GM18507 (cell line): ENCODE results near the gene KCNH1.

Experiments
- DNase-seq: peaks from one replicate; pipeline ENCODE4 v3.0.0; 2011; ENCODE audit warnings: low read depth; ENCODE audit not compliant: insufficient read length; ENCODE audit errors: extremely low spot score
- FAIRE-seq: peaks from 2 replicates; lab custom pipeline; 2011; peaks lifted over from hg19 to GRCh38; lab: Jason Lieb, UNC

The KCNH1 gene

DNA sequence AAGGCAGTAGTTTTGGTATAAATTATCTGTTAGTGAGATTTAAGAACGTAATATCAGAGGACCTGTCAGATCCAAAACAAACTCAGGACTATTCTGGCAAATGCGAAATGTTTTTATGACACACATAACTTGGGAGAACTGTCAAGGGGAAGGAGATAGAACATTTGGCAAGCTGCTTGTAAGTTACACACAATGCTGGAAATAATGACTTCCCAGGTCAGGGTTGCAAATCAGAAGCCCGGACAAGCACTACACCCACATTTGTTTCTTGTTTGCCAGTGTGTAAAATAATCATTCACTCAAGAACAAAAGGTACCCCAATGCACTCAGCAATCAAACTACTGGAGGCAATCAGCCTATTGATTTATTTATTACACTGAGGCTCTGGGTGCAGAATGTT is 354.7 kb downstream of the KCNH1 start:
- FAIRE-seq (no peak), DNase-seq (no peak)

DNA sequence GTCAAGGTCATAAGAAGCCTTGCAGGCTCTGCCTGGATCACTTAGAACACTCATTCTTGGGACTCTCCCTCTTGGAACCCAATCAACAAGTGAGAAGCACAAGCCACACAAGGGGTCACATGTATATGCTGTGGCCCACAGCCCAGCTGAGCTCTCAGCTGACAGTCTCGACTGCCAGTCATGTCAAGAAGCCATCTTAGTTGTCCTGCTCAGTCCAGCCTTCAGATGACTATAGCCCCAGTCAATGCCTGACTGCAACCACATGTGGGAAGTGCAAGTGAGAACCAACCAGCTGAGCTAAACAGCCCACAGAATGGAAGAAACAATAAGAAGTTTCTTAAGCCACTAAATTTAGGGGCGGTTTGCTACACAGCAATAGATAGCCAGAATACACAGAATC is 356.0 kb downstream of the KCNH1 start:
- DNase-seq = no peak
- FAIRE-seq = no peak

DNA sequence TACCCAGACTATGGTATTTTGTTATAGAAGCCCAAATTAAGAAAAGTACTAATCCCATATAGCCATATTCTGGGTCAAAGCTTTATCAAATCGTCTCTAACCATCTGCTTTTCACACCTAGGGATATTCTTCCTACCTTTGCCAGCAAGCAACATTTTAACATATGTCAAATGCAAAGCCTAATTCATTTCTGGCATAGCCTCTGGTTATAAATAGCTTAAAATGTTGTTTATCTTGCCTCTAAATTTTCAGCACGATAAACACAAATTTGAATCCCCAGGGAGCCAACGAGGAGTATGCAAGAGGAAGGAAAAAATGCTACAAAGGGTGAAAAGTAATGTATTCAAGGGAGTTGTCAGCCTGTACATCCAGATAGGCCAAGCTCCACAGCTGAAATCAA is 357.2 kb downstream of the KCNH1 start:
- no peak for DNase-seq
- no peak for FAIRE-seq

DNA sequence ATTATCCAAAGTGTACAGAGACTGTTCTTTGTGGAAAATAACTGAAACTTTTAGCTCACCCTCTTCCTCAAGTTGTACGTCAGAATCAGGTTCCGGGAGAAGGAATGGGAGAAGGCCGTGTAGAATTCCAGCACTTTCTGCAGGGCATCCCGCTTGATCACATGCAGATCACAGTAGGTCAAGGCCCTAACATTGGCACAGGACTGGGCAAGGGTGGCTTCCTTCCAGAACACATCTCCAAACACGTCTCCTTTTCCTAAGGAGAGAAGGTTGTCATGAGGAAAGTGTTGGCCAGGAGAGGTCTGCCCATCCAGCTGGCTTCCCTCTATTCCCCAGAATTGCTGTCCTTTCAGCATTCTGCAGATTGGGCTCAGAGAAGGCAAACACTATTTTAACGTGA is 358.7 kb downstream of the KCNH1 start:
- no peak for DNase-seq
- no peak for FAIRE-seq

DNA sequence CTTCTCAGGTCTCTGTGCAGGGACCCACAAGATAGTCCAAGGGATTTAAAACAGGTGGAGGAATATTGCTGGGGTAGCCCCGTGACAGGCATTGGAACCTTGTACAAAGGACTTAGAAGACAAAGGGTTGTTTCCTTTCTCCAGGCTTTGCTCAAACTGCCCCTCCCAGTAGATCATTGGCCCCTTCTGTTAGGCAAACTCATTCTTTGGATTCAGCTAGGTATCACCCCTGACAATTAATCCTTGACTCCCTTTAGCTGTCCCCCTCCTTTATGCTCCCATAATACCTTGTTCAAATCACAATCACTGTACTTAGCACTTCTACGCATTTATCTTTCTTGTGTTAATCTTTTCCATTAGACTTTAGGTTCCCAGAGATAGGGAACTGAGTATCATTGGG is 360.5 kb downstream of the KCNH1 start:
- DNase-seq (no peak), FAIRE-seq (no peak)

DNA sequence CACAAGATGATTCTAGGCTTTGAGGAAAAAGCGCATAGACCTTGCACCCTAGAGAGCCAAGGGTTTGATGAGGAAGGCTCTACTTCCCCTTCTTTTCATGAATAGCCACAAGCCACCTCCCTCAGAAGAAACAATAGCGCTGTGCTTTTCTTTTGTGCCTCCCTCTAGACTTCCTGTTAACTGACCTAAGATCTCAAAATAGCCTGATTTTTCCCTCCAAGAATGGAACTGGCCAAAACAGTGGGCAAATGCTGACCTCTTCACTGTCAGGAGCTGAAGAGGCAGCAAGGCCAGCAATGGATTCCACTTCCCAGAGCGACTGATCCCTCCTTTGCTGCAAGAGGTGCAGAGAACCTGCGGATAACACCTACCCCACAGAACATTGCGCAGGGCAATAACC is 362.8 kb downstream of the KCNH1 start:
- no peak for FAIRE-seq
- DNase-seq = no peak

DNA sequence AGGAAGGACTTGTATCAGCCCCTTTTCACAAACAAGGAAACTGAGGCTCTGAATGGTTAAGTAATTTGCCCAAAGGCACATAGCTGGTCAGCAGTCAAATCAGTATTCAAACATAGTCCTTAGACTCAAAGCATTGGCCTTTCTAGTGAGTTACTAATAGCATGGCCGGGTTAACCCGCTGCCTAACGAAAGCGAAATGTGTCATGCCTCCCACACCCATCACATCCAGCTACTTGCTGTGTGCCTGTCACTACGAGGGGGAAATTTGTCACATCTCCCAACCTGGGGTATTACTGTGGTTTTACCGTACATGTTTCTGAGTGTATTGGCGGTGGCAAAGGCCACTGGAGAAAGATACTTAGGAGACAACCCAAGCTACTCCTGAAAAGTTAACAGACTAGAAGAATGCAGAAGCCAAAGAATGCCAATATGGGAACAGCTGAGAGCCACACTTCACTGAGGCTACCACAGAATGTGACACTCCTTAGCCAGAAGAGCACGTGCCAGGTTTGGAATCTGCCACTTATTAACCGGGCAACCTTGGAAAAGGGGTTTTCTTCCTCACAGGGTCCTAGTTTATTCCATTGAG is 363.5 kb downstream of the KCNH1 start:
- DNase-seq (no peak), FAIRE-seq (no peak)

DNA sequence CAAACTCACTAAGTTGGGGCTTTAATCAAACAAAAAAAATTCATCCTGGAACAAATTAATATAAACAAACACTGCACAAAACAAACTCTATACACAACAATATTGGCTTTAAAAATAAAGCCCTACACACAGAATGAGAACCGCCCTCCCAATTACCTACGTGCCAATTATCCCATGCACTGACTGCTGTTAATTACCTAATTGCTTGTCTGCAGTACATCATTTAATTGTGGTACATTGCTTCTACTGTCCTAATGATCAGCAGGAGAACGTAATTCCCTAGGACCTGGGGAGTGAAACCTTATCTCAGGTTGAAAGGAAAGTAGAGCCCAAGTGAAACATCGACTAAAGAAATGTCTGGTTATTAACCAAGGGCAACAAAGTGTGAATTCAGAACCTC is 364.5 kb downstream of the KCNH1 start:
- FAIRE-seq (no peak), DNase-seq (no peak)

DNA sequence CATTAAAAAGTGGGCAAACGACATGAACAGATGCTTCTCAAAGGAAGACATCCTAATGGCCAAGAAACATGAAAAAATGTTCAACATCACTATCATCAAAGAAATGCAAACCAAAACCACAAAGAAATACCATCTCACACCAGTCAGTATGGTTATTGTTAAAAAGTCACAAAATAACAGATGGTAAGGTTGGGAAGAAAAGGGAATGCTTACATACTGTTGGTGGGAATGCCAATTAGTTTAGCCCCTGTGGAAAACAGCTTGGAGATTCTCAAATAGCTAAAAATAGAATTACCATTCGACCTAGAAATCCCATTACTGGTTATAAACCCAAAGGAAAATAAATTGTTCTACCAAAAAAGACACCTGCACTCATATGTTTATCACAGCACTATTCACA is 369.4 kb downstream of the KCNH1 start:
- DNase-seq (no peak), FAIRE-seq (no peak)

DNA sequence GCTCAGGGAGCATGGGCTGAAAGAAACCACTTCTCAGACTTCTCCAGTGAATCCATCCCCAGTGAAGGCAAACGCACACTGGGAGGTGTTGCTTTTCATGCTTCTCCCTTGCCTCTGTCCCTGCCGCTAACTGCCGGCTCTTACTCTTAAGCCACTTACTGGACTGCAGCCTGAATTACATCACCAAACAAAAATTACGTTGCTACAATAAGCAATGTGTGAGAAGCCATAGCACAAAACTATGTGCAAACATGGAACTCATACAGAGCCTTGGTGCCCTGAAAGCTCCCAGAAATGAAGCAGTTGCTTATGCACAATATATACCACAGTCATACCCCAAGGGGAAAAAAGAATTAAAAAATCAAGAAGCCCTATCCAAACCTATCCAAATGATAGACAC is 375.2 kb downstream of the KCNH1 start:
- no peak for DNase-seq
- FAIRE-seq = no peak

DNA sequence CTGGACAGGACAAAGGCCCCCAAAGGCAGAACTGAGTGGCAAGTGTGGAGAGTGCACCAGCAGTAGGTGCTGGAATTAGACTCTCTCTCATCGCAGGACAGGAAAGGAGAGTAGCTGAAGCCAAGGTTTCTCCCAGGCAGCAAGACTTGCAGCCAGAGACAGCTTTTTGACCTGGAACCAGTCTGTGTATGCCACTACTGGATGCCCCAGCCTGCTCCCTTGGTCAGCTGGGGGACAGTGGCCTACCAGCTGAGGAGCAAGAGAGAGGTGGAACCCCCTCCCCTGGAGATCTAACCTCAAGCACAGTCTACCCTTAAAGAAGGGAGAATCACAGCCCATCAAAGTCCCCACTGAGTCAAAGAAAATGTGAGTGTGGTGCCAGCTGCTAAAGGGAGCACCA is 375.7 kb downstream of the KCNH1 start:
- no peak for DNase-seq
- FAIRE-seq = no peak

DNA sequence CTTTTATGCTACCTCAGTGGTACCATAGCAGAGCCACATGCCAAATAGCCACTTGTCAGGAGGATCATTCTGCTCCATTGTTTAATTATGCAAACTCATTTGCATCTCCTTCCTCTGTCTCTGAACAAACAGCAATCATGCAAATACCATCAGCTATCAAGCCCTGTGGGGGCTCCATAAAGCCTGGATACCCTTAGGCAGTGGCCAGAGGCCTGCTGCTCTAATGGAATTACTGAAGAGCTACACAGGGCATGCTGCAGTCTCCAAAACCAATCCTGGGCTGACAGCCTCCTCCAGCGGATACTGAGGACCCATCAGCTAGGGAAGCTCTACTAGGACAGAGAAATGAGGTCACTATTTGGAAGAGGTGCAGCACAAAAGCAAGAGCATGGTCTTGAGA is 376.3 kb downstream of the KCNH1 start:
- DNase-seq = no peak

DNA sequence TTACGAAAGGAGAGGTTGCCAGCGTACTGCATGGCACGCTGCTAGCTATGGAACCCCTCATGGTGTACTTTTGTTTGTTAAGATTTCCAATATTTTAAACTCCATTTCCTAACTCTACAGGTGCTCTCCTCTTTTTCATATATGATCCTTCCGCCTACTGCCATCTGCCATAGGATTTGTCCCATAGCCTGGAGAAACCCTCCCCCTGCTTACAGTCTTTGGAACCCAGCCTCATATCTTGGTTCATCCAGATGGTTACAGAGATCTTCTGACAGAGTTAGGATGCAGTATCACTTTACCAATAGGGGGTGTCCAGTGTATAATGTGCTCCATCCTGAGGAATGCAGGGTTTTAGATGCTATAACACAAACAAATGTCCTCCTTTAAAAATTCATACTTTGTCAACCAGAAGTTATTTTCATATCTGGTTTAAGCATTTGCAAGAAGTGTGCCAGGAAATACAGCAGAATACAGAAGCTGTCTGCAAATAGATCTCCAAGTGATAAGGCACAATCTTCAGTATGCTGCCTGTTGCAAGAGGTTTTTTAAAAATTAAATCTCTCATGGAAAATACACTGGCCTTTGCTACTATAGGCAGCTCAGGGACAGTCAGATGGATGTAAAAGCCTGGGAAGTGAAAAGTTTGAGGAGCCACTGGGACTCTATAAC is 377.8 kb downstream of the KCNH1 start:
- DNase-seq = no peak
- no peak for FAIRE-seq

More for the DNA sequence above, 376.3 kb downstream of the KCNH1 start:
- no peak for FAIRE-seq

DNA sequence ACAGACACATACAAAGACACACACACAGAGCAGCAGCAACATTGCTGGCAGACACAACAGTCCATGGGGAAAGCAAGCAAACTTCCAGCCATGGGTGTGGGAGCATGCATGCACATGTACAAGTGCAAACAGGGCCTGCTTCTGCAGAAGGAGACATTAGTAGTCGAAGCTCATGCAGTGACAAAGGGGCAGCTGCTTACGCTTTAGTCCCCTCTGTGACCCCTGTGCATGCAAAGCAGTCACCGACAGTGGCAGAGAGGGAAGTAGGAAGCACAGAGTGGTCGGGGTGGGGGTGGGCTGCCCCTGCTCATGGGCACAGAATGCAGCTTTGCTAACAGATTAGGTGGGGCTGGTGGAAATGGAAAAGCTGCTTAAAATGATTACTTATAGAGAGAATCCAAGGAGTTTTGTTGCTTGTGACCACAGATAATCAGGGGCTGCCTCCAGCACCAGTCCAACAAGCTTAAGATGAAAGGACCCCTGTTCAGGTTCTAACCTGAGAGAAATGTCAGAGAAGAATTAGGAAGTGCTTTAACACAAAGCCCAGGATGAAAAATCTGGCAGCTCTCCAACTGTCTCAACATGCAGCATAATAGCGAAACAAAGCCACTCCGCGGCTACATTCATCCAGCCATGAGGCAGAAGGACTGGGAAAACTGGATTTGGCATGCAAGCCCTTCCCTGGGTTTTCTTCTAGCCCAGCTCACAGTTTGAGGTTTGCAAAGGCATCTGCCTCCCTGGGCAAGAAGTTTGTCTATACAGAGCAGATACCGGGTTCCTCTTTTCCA is 378.9 kb downstream of the KCNH1 start:
- DNase-seq (no peak), FAIRE-seq (no peak)

DNA sequence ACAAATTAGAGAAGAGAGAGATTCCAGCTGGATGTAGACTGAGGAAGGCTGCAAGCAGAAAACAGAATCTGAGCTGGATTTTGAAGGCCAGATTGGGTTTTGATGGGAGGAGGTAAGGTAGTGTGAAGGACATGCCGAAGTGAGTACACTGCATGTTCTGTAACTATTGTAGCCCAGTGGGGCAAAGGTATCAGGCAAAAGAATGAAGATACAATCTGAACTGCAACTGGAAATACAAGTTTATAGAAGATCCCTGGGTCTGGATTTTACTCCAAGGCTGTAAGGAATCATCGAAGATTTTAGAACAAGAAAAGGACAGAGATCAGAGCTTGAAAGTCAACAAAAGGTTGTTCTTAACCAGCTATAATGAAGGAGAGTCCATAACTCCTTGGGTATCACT is 382.0 kb downstream of the KCNH1 start:
- FAIRE-seq (no peak), DNase-seq (no peak)

DNA sequence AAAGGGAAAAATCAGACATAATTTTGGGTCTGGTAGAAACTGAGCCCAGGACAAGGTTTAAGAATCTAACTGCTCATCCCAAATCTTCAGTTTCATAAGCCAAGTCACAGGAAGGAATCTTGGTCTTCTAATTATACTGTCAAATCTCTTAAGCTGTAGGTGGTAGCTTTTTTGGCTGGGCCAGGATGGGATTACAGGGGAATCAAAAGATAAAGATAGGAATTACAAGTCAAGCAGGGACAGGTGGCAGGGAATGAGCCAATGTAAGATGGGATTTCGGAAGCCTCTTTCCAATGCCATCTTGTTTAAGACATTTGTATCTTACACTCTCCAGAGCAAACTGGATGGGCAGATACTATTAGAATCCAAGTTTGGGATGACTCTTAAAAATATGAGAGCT is 383.5 kb downstream of the KCNH1 start:
- no peak for FAIRE-seq

DNA sequence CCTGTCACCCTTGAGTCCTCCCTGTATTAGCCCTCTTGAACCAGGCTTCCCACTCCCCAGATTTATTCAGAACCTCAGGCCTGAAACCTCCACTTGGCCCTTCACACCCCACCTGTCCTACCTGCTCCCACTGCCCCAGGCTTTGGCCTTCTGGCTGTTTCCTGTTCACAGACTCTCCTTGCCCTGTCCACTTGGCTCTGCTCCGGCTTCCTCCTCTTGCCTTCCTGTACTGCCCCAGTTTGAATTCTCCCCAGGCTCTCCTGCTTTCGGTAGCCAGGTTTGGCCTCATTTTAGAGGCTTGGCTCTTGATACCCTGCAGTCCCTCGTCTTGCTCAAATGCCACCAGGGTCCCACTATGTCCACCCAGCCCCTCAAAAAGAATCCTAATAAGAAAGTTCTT is 385.2 kb downstream of the KCNH1 start:
- DNase-seq (no peak), FAIRE-seq (no peak)

More for the DNA sequence above, 383.5 kb downstream of the KCNH1 start:
- DNase-seq = no peak

DNA sequence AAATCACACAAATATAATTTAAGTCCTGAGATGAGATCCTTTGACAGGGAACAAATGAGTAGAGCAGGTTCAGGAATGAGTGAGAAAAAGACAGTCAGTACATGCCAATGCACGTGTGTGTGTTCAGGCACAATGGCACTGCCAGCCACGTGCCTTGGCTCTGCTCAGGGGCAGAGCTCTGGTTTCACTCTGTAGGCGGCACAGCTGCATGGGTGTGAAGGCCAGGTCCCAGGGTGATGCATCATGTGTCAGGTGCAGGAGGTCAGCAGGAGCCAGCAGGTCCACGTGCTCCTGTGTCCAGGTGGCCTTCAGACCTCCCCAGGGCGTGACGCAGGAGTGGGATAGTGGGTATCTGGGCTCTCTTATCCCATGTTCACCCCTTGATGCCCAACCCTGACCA is 386.1 kb downstream of the KCNH1 start:
- DNase-seq (no peak), FAIRE-seq (no peak)

DNA sequence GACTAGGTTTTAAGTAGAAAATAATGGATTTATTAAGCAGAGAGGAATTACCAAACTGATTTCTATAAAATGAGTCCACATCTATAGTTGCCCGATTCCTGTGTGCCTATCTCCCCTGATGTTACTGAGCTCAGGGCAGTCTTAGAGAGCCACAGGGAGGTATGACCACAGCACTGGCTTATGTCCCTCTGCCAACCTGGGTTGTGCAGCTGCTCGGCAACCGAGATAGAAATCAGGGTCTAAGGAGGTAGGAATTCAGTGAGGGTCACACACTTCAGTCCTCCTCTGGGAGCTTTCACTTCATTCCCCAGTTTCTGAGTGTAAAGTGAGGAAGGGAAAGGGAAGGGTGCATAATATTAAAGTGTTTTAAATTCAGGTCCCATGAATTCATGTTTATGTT is 386.8 kb downstream of the KCNH1 start:
- DNase-seq = no peak
- no peak for FAIRE-seq

DNA sequence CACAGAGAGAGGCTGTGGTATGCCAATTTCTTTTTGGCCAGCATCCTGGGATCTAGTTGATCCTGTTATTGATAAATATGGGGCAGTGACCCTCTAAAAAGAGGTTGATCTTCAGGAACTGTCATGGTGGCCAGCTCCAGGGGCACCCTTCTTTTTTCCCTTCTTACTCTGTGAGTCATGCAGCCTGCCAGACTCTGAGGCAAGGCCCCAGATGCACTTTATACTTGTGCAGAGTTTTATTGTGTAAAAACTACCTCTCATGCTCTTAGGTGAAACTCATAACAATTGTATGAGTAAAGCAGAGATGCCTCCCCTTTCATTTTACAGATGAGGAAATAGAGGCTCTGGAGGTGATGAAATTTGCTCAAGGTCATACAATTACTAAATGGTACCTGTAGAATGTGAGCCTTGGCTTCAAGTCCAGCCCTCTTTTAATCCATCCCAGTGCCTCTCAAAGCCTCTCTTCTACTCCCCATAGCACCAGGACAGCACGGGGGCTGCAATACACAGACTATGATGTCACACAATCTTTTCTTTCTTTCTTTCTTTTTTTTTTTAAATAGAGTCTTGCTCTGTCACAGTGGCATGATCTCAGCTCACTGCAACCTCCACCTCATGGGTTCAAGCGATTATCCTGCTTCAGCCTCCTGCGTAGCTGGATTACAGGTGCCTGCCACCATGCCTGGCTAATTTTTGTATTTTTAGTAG is 387.8 kb downstream of the KCNH1 start:
- FAIRE-seq (no peak), DNase-seq (no peak)
